CD8-positive, alpha-beta memory T cell (primary cell): Measurements from ENCODE around the gene FRRS1. TPM values are rescaled to one million over a fixed set of nuclear protein-coding genes. Genes with fewer than 3 reads are reported as not detected.
"Not testable (repeated sequence)": the region's sequence is repeated elsewhere in the genome, so short reads cannot be mapped to it uniquely, and the experiment has no call there.

Experiments
- CTCF ChIA-PET: fragments of 350-600 bp; sonication (Branson Sonifier 250); formaldehyde crosslinking; loops from one replicate; lab custom pipeline; 2021; ENCODE audit warnings: antibody characterized with exemption; lab: Charles Lee
- POLR2A ChIA-PET: fragments of 350-600 bp; sonication (Branson Sonifier 250); formaldehyde crosslinking; loops from one replicate; lab custom pipeline; 2021; ENCODE audit warnings: antibody characterized with exemption; lab: Charles Lee
- DNase-seq, 5 donors: peaks; one replicate each; pipeline versions ENCODE4 v3.0.0 to v3.0.0-alpha.2; 2020 to 2022; ENCODE audit warnings: mixed read lengths in 1 of 5
- H3K27ac ChIP-seq: one replicate; pipeline ENCODE4 v1.7.0; 2013; ENCODE audit warnings: low read depth, mild to moderate bottlenecking, low read length, moderate library complexity
- H3K27me3 ChIP-seq: 2 replicates; pipeline ENCODE4 v1.7.0; 2013; ENCODE audit warnings: low read length, mild to moderate bottlenecking; ENCODE audit not compliant: insufficient read depth, poor library complexity, severe bottlenecking
- H3K36me3 ChIP-seq: 2 replicates; pipeline ENCODE4 v1.7.0; 2013; ENCODE audit warnings: mild to moderate bottlenecking, low read length, moderate library complexity; ENCODE audit not compliant: insufficient read depth
- H3K4me1 ChIP-seq: 2 replicates; pipeline ENCODE4 v1.7.0; 2013; ENCODE audit warnings: mild to moderate bottlenecking, low read length, moderate library complexity; ENCODE audit not compliant: insufficient read depth
- H3K4me3 ChIP-seq: 2 replicates; pipeline ENCODE4 v1.7.0; 2013; ENCODE audit warnings: mild to moderate bottlenecking, low read length
- H3K9me3 ChIP-seq: 2 replicates; pipeline ENCODE4 v1.7.0; 2013; ENCODE audit warnings: mild to moderate bottlenecking, low read length
- H3K27ac Mint-ChIP-seq, 8 donors: one replicate each; pipeline ENCODE4 v1.8.0; 2020 to 2021; ENCODE audit warnings: mixed read lengths in 8 of 8, mild to moderate bottlenecking in 6 of 8, inconsistent platforms in 3 of 8, moderate library complexity in 3 of 8
- H3K27me3 Mint-ChIP-seq, 2 donors: one replicate each; pipeline ENCODE4 v1.8.0; 2020 to 2021; ENCODE audit warnings: mixed read lengths in 2 of 2, mild to moderate bottlenecking in 1 of 2, moderate library complexity in 1 of 2
- H3K36me3 Mint-ChIP-seq, 3 donors: one replicate each; pipeline ENCODE4 v1.8.0; 2020 to 2021; ENCODE audit warnings: mixed read lengths in 3 of 3, inconsistent platforms in 1 of 3, mild to moderate bottlenecking in 1 of 3
- H3K4me1 Mint-ChIP-seq, 3 donors: one replicate each; pipeline ENCODE4 v1.8.0; 2020 to 2021; ENCODE audit warnings: mixed read lengths in 3 of 3, inconsistent platforms in 1 of 3, mild to moderate bottlenecking in 1 of 3
- H3K4me3 Mint-ChIP-seq, 7 donors: one replicate each; pipeline ENCODE4 v1.8.0; 2020 to 2021; ENCODE audit warnings: mixed read lengths in 7 of 7, mild to moderate bottlenecking in 6 of 7, moderate library complexity in 4 of 7, inconsistent platforms in 2 of 7
- H3K9me3 Mint-ChIP-seq, 5 donors: one replicate each; pipeline ENCODE4 v1.8.0; 2020 to 2022; ENCODE audit warnings: mixed read lengths in 5 of 5, mild to moderate bottlenecking in 3 of 5, moderate library complexity in 2 of 5, inconsistent platforms in 1 of 5
- polyA plus RNA-seq: library from polyadenylated mRNA; unstranded; fragments of 300-500 nt; fragmentation: Illumina TruSeq; gene quantifications from one replicate; pipeline ENCODE4 v1.2.3, GENCODE V29; 2021
- total RNA-seq, 2 experiments: library from RNA; stranded (reverse); gene quantifications; one replicate each; pipeline ENCODE4 v1.2.3, GENCODE V29; 2021

The FRRS1 gene
- total and polyA plus RNA-seq, 3 experiments from 2014 or later, result 1.6 to 2.0 TPM; not detected in 1

GRCh38 chr1:99763956-99764355, 2.5 kb downstream of the FRRS1 start:
- no peak for DNase-seq
- H3K9me3 Mint-ChIP-seq, result peaks cover 0 to 5% (median 2%) of the 10 kb centered on the region in 5 donors
- H3K4me1 Mint-ChIP-seq, result peaks cover 7 to 22% (median 12%) of the 10 kb centered on the region in 3 donors
- ChIA-PET POLR2A (no interaction called here), CTCF (no interaction called here)
- Histone ChIP-seq H3K9me3 (no peaks in the 10 kb centered on the region), H3K27me3 (no peaks in the 10 kb centered on the region), H3K4me3 (no peak overlapping the region), H3K36me3 (no peaks in the 10 kb centered on the region), H3K4me1 (peaks cover 4% of the 10 kb centered on the region), H3K27ac (peak overlapping the region; percentile 53)
- no peak overlapping the region for H3K4me3 Mint-ChIP-seq
- no peak overlapping the region for H3K27ac Mint-ChIP-seq
- H3K36me3 Mint-ChIP-seq, result peaks cover 0 to 2% (median 2%) of the 10 kb centered on the region in 3 donors
- H3K27me3 Mint-ChIP-seq, result peaks cover under 1 to 10% of the 10 kb centered on the region in 2 donors

GRCh38 chr1:99761774-99762173, 4.7 kb downstream of the FRRS1 start:
- ChIA-PET CTCF (no interaction called here), POLR2A (no interaction called here)

DNA sequence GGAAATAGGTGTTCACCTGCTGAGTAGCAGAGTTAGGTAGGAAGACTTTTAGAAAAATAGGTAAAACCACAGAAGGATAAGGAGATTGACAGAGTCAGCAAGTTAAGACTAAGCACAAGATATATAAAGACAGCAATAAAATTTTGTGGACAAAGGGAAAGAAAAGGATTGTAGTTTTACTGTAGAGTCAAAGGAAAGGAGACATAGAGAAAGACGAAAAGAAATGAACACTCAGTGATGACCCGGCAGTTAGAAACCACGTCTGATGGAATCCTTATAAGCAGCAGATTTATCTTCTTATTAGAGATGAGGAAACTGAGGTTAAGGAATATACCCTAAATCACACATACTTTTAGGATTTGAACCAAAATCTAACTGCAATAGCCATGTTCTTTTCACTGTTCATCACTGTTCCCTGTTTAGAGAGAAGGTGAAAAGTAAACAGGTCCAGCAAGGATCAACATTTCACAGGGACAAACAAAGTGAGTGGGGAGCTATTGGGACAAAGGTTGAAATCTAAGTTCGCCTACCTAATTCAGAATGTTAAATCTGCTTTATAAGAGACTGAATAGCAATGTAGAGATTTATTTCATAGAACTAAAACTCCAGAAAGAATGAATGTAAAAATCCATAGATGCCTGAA, 6.8 kb downstream of the FRRS1 start:
- ChIA-PET POLR2A (no interaction called here), CTCF (no interaction called here)
- H3K9me3 Mint-ChIP-seq, result peaks cover 0 to 5% (median 4%) of the 10 kb centered on the region in 5 donors
- no peak overlapping the region for H3K27ac ChIP-seq
- DNase-seq, result no peak
- H3K4me1 Mint-ChIP-seq, result peaks cover 5 to 18% (median 8%) of the 10 kb centered on the region in 3 donors
- no peak overlapping the region for H3K4me3 Mint-ChIP-seq
- H3K27me3 Mint-ChIP-seq, result peaks cover 0 to 2% of the 10 kb centered on the region in 2 donors
- peaks cover 0 to 2% (median 0%) of the 10 kb centered on the region in 3 donors for H3K36me3 Mint-ChIP-seq
- peak overlapping the region in 1 of 8 donors; percentile 87 for H3K27ac Mint-ChIP-seq
- no peaks in the 10 kb centered on the region for H3K4me1 ChIP-seq
- no peaks in the 10 kb centered on the region for H3K27me3 ChIP-seq
- H3K4me3 ChIP-seq, result no peak overlapping the region
- H3K9me3 ChIP-seq, result no peaks in the 10 kb centered on the region
- H3K36me3 ChIP-seq, result no peaks in the 10 kb centered on the region

More at GRCh38 chr1:99761774-99762173, 4.7 kb downstream of the FRRS1 start:
- H3K27ac Mint-ChIP-seq, result no peak overlapping the region
- H3K9me3 Mint-ChIP-seq, result peaks cover 0 to 5% (median 4%) of the 10 kb centered on the region in 5 donors
- no peak for DNase-seq
- no peak overlapping the region for H3K4me3 ChIP-seq
- no peak overlapping the region for H3K4me3 Mint-ChIP-seq
- no peaks in the 10 kb centered on the region for H3K27me3 ChIP-seq
- H3K27me3 Mint-ChIP-seq, result peaks cover 0 to 2% of the 10 kb centered on the region in 2 donors
- peaks cover 0 to 2% (median 2%) of the 10 kb centered on the region in 3 donors for H3K36me3 Mint-ChIP-seq
- H3K36me3 ChIP-seq, result no peaks in the 10 kb centered on the region
- H3K9me3 ChIP-seq, result no peaks in the 10 kb centered on the region
- peaks cover 3% of the 10 kb centered on the region for H3K4me1 ChIP-seq
- peaks cover 11 to 31% (median 16%) of the 10 kb centered on the region in 3 donors for H3K4me1 Mint-ChIP-seq
- H3K27ac ChIP-seq, result no peak overlapping the region

DNA sequence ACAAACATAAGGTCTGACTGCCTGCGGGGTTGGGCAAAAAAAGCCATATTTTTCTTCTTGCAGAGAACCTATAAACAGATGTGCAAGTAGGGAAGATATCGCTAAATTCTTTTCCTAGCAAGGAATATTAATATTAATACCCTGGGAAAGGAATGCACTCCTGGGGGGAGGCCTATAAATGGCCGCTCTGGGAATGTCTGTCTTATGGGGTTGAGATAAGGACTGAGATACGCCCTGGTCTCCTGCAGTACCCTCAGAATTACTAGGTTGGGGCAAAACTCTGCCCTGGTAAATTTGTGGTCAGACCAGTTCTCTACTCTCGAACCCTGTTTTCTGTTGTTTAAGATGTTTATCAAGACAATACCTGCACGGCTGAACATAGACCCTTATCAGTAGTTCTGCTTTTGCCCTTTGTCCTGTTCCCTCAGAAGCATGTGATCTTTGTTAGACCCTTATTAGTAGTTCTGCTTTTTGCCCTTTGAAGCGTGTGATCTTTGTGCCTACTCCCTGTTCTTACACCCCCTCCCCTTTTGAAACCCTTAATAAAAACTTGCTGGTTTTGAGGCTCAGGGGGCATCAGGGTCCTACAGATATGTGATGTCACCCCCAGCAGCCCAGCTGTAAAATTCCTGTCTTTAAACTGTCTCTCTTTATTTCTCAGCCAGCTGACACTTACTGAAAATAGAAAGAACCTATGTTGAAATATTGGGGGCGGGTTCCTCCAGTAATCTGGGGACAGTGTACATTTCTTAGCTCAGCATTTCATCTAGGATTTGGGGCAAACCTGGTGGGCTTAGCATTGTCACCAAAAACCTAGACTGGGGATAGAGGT, 7.5 kb downstream of the FRRS1 start:
- H3K4me1 ChIP-seq, H3K36me3 ChIP-seq, POLR2A ChIA-PET, H3K4me3 ChIP-seq, H3K27me3 ChIP-seq, H3K9me3 ChIP-seq, DNase-seq, H3K4me3 Mint-ChIP-seq, H3K9me3 Mint-ChIP-seq, H3K27ac ChIP-seq, CTCF ChIA-PET, H3K36me3 Mint-ChIP-seq, H3K27me3 Mint-ChIP-seq: not testable (repeated sequence)
- Mint-ChIP-seq H3K4me1 (peaks cover 5 to 13% (median 8%) of the 10 kb centered on the region in 3 donors), H3K27ac (peak overlapping the region in 3 of 8 donors; percentile 71 to 87 (median 87))

DNA sequence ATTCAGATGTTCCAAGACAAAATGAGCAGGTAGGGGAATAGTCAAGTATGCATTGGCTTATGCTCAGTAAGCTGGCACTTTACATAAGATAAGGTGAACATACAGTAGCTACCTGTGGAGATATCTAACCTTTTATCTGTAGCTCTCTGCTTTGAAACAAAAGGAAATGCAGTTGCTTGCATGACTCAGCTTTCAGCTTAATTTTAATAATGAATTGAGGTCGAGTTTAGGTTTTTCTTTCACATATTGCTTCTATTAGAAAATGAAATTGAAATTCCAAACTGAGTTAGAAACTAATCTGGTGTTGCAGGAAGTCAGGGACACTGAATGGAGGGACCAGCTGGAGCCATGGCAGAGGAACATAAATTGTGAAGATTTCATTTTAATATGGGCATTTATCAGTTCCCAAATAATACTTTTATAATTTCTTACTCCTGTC, 8.3 kb downstream of the FRRS1 start:
- CTCF ChIA-PET, result no interaction called here
- Mint-ChIP-seq H3K4me1 (peaks cover 5 to 12% (median 8%) of the 10 kb centered on the region in 3 donors), H3K36me3 (peaks cover 0 to 2% (median 0%) of the 10 kb centered on the region in 3 donors), H3K9me3 (peaks cover 0 to 5% (median 4%) of the 10 kb centered on the region in 5 donors), H3K27me3 (peaks cover 0 to 2% of the 10 kb centered on the region in 2 donors), H3K4me3 (no peak overlapping the region), H3K27ac (peak overlapping the region in 1 of 8 donors; percentile 10)
- Histone ChIP-seq H3K36me3 (no peaks in the 10 kb centered on the region), H3K4me3 (no peak overlapping the region), H3K27ac (no peak overlapping the region), H3K9me3 (no peaks in the 10 kb centered on the region), H3K4me1 (no peaks in the 10 kb centered on the region), H3K27me3 (no peaks in the 10 kb centered on the region)
- DNase-seq, result no peak
- POLR2A ChIA-PET, result no interaction called here

DNA sequence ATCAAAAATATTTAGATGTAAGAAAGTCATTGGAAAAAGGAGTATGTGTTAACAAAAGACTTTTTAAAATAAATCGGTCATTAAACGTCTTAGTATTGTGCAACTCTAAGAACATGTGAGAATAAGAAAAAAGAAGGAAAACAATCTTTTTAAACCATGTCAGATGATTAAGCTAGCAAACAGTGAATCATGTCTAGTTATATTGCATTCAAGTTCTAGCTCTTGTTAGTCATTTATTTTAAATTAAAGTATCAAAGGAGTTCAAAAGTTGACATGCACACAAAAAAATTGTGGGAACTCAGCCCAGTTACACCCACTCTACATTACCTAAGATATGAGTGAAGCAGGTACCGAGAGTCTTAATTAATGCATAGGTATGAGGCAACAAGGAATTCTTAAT, 9.8 kb downstream of the FRRS1 start:
- Mint-ChIP-seq H3K4me1 (peaks cover 5 to 16% (median 13%) of the 10 kb centered on the region in 3 donors), H3K27ac (no peak overlapping the region), H3K9me3 (peaks cover 0 to 5% (median 4%) of the 10 kb centered on the region in 5 donors), H3K27me3 (peaks cover 0 to 2% of the 10 kb centered on the region in 2 donors), H3K36me3 (no peaks in the 10 kb centered on the region), H3K4me3 (no peak overlapping the region)
- no peaks in the 10 kb centered on the region for H3K36me3 ChIP-seq
- ChIA-PET CTCF (interaction anchor here (1.4 kb wide), 1 partner anchor 10 kb away, joined by 3 read pairs; the partner anchor contains the start of gene FRRS1), POLR2A (no interaction called here)
- no peaks in the 10 kb centered on the region for H3K27me3 ChIP-seq
- H3K27ac ChIP-seq, result no peak overlapping the region
- H3K4me3 ChIP-seq, result no peak overlapping the region
- H3K9me3 ChIP-seq, result no peaks in the 10 kb centered on the region
- DNase-seq, result no peak
- no peaks in the 10 kb centered on the region for H3K4me1 ChIP-seq

- Histone ChIP-seq H3K9me3 (no peaks in the 10 kb centered on the region), H3K27me3 (no peaks in the 10 kb centered on the region), H3K4me3 (no peak overlapping the region), H3K36me3 (no peaks in the 10 kb centered on the region), H3K4me1 (no peaks in the 10 kb centered on the region), H3K27ac (no peak overlapping the region)
- Mint-ChIP-seq H3K27ac (no peak overlapping the region), H3K4me3 (no peak overlapping the region), H3K9me3 (peaks cover 0 to 5% (median 4%) of the 10 kb centered on the region in 5 donors), H3K27me3 (peaks cover 0 to 2% of the 10 kb centered on the region in 2 donors), H3K36me3 (no peaks in the 10 kb centered on the region), H3K4me1 (peaks cover 5 to 19% (median 13%) of the 10 kb centered on the region in 3 donors)
- no peak for DNase-seq
- ChIA-PET POLR2A (no interaction called here), CTCF (interaction anchor here (1.4 kb wide), 1 partner anchor 10 kb away, joined by 3 read pairs; the partner anchor contains the start of gene FRRS1)
These were observed 10.8 kb downstream of the FRRS1 start for GRCh38 chr1:99755664-99756063.
